GM23338 (cell line): ENCODE data around the gene UBL4A.

ENCODE experiments used
- CREB1 ChIP-seq: fragments of 250-450 bp; sonication (Bioruptor Pico); IDR thresholded peaks from 2 replicates; pipeline ENCODE4 v1.5.0; 2020; ENCODE audit warnings: low read depth, mild to moderate bottlenecking, moderate library complexity
- CTCF ChIP-seq, 2 experiments: fragments of 200-600 bp in 1 of 2; sonication (generic) in 1 of 2; conservative IDR thresholded peaks; 2 replicates each; pipeline versions ENCODE4 v1.5.1 to v1.6.1; 2016 to 2017; ENCODE audit warnings: antibody characterized with exemption in 2 of 2, low read depth in 2 of 2, mild to moderate bottlenecking in 2 of 2, moderate library complexity in 1 of 2
- EZH2 ChIP-seq: fragments of 200-600 bp; sonication (generic); IDR thresholded peaks from one replicate; pipeline ENCODE4 v1.8.0; 2017; ENCODE audit warnings: antibody characterized with exemption, mild to moderate bottlenecking, low read depth; ENCODE audit not compliant: unreplicated experiment
- EZH2phosphoT487 ChIP-seq: fragments of 200-600 bp; sonication (generic); IDR thresholded peaks from one replicate; pipeline ENCODE4 v1.8.1; 2018; ENCODE audit warnings: antibody characterized with exemption; ENCODE audit not compliant: unreplicated experiment
- JUNB ChIP-seq: IDR thresholded peaks from one replicate; pipeline ENCODE4 v1.6.1; 2016; ENCODE audit warnings: antibody characterized with exemption; ENCODE audit not compliant: unreplicated experiment
- NANOG ChIP-seq: IDR thresholded peaks from 2 replicates; pipeline ENCODE4 v1.6.1; 2016; ENCODE audit warnings: antibody characterized with exemption, borderline replicate concordance
- POLR2AphosphoS5 ChIP-seq: IDR thresholded peaks from 2 replicates; pipeline ENCODE4 v1.6.1; 2016; ENCODE audit warnings: antibody characterized with exemption, low read depth
- REST ChIP-seq: IDR thresholded peaks from one replicate; pipeline ENCODE4 v1.6.1; 2018; ENCODE audit warnings: antibody characterized with exemption; ENCODE audit not compliant: unreplicated experiment
- ZNF114 ChIP-seq: fragments of 250-450 bp; sonication (Bioruptor Pico); IDR thresholded peaks from 2 replicates; pipeline ENCODE4 v1.5.0; 2020; ENCODE audit warnings: mild to moderate bottlenecking, moderate library complexity
- ZNF331 ChIP-seq: fragments of 250-450 bp; sonication (Bioruptor Pico); IDR thresholded peaks from 2 replicates; pipeline ENCODE4 v1.5.0; 2020; ENCODE audit warnings: low read depth, mild to moderate bottlenecking, moderate library complexity

- TF ChIP-seq CTCF (conservative IDR thresholded peaks at IDR 0.05; ENCODE audit: low read depth in 2 of 2) (no peak), EZH2 (no peak), POLR2AphosphoS5 (no peak), NANOG (no peak), ZNF331 (no peak), JUNB (no peak), CREB1 (CRISPR knock-in tag) (peak; percentile 41; the same call in 1 of the 2 replicates), EZH2phosphoT487 (no peak), ZNF114 (CRISPR knock-in tag) (no peak), REST (no peak)
These were observed 30.3 kb upstream of the UBL4A start for GRCh38 chrX:154516656-154517100.
